ENCODE measurements around the gene DLGAP5.

DLGAP5 gene

GRCh38 chr14:55129428-55130195 is 61.8 kb downstream of the DLGAP5 start:
- DNase-seq (ENCODE audit: low read depth in 2 of 2), result peak in 1 of 2 experiments; percentile 39

- no peak for DNase-seq (ENCODE audit: low read depth in 2 of 2)
These were observed 62.3 kb downstream of the DLGAP5 start, which contains the start of gene LGALS3 for GRCh38 chr14:55129086-55129427. LGALS3 (plus strand) TSS chr14:55129252; CDS start chr14:55137374, 8,122 bp downstream.

- no peak for DNase-seq (ENCODE audit: low read depth in 2 of 2)
These were observed 62.8 kb downstream of the DLGAP5 start for GRCh38 chr14:55128386-55129085.

- no peak for DNase-seq (ENCODE audit: low read depth in 2 of 2)
These were observed 63.9 kb downstream of the DLGAP5 start for GRCh38 chr14:55127460-55127951.

- DNase-seq (ENCODE audit: low read depth in 2 of 2), result no peak
These were observed 64.4 kb downstream of the DLGAP5 start for GRCh38 chr14:55126932-55127459.

GRCh38 chr14:55126034-55126433 is 65.4 kb downstream of the DLGAP5 start:
- no peak for DNase-seq (ENCODE audit: low read depth in 2 of 2)

- no peak for DNase-seq (ENCODE audit: low read depth in 2 of 2)
These were observed 66.0 kb downstream of the DLGAP5 start for GRCh38 chr14:55125403-55125802.

- no peak for DNase-seq (ENCODE audit: low read depth in 2 of 2)
These were observed 66.5 kb downstream of the DLGAP5 start for GRCh38 chr14:55124774-55125386.

- no peak for DNase-seq (ENCODE audit: low read depth in 2 of 2)
These were observed 67.3 kb downstream of the DLGAP5 start for GRCh38 chr14:55123852-55124639.

- no peak for DNase-seq (ENCODE audit: low read depth in 2 of 2)
These were observed 68.3 kb downstream of the DLGAP5 start for GRCh38 chr14:55123101-55123500.

GRCh38 chr14:55122440-55122986 is 68.9 kb downstream of the DLGAP5 start:
- no peak for DNase-seq (ENCODE audit: low read depth in 2 of 2)

- no peak for DNase-seq (ENCODE audit: low read depth in 2 of 2)
These were observed 69.6 kb downstream of the DLGAP5 start for GRCh38 chr14:55121628-55122439.

GRCh38 chr14:55120571-55121495 is 70.6 kb downstream of the DLGAP5 start:
- no peak for DNase-seq (ENCODE audit: low read depth in 2 of 2)

- no peak for DNase-seq (ENCODE audit: low read depth in 2 of 2)
These were observed 72.6 kb downstream of the DLGAP5 start for GRCh38 chr14:55118761-55119160.

- DNase-seq (ENCODE audit: low read depth in 2 of 2), result no peak
These were observed 73.5 kb downstream of the DLGAP5 start for GRCh38 chr14:55117803-55118441.

- no peak for DNase-seq (ENCODE audit: low read depth in 2 of 2)
These were observed 74.9 kb downstream of the DLGAP5 start for GRCh38 chr14:55116246-55117030.

GRCh38 chr14:55115861-55116245 is 75.5 kb downstream of the DLGAP5 start:
- no peak for DNase-seq (ENCODE audit: low read depth in 2 of 2)

- DNase-seq (ENCODE audit: low read depth in 2 of 2), result no peak
These were observed 75.9 kb downstream of the DLGAP5 start for GRCh38 chr14:55115460-55115859.

Measured in stimulated activated CD4-positive, alpha-beta T cell treated with anti-CD3 and anti-CD28 coated beads, Interleukin-12 subunit alpha, Interleukin-12 subunit beta, amount 100 ng/mL, for 24 hours (primary cell).